ENCODE measurements around the gene ITGA2B.

Gene ITGA2B

DNA sequence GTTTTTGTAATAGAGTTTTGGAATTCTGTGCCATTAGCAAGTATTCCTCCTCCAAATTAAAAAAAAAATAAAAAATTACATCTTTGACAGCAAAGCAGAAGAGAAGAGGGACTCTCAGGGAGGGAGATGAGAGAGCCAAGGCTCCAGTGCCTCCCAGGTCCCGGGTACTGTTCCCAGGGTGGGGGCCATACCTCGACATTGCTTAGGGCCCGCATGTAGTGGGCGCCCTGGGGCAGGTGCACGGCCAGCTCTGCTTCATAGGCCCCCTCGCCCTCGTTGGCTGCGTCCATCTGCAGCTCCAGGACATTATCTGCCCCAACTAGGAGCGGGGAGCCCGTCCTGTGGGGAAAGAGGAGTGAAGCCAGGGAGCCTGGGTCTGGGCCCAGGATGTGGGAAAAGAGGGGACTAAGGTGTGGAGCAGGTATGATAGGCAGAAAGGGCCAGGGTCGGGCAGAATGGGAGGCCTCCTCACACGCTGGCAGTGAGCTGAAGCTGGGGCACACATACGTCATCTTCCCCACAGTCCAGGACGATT is 11.2 kb downstream of the ITGA2B start:
- no peaks in the 10 kb centered on the region for H3K79me2 ChIP-seq (ENCODE audit: insufficient read depth, low read length)
- peaks cover 6% of the 10 kb centered on the region for H3K4me1 ChIP-seq (ENCODE audit: insufficient read depth, low read length, severe bottlenecking)
- H3F3A ChIP-seq (ENCODE audit: insufficient read depth, low read length): no peaks in the 10 kb centered on the region
- no peaks in the 10 kb centered on the region for H3K9me3 ChIP-seq (ENCODE audit: low read length)
- no peaks in the 10 kb centered on the region for H3K9me2 ChIP-seq (ENCODE audit: low read depth, low read length)
- H3K36me3 ChIP-seq (ENCODE audit: insufficient read depth, low read length): no peaks in the 10 kb centered on the region
- H3K27me3 ChIP-seq (ENCODE audit: insufficient read depth, low read length): peaks cover 10% of the 10 kb centered on the region; the same call in 1 of the 2 replicates
- H4K20me1 ChIP-seq (ENCODE audit: insufficient read depth, low read length): no peaks in the 10 kb centered on the region
- no peak overlapping the region for H3K27ac ChIP-seq (ENCODE audit: low read depth, low read length, poor library complexity, severe bottlenecking)
- no peak overlapping the region for H3K4me3 ChIP-seq (ENCODE audit: low read depth, low read length, poor library complexity, severe bottlenecking)
- no peak overlapping the region for H2AFZ ChIP-seq (ENCODE audit: low read length)
- TF ChIP-seq EZH2 (IDR thresholded peaks at IDR 0.05; ENCODE audit: borderline replicate concordance, low read length): no peak
- TF ChIP-seq, protein P1, sequence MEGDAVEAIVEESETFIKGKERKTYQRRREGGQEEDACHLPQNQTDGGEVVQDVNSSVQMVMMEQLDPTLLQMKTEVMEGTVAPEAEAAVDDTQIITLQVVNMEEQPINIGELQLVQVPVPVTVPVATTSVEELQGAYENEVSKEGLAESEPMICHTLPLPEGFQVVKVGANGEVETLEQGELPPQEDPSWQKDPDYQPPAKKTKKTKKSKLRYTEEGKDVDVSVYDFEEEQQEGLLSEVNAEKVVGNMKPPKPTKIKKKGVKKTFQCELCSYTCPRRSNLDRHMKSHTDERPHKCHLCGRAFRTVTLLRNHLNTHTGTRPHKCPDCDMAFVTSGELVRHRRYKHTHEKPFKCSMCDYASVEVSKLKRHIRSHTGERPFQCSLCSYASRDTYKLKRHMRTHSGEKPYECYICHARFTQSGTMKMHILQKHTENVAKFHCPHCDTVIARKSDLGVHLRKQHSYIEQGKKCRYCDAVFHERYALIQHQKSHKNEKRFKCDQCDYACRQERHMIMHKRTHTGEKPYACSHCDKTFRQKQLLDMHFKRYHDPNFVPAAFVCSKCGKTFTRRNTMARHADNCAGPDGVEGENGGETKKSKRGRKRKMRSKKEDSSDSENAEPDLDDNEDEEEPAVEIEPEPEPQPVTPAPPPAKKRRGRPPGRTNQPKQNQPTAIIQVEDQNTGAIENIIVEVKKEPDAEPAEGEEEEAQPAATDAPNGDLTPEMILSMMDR (IDR thresholded peaks at IDR 0.05; ENCODE audit: low read length): no peak
- H3K9ac ChIP-seq (ENCODE audit: low read length): no peak overlapping the region
- no peak overlapping the region for H3K4me2 ChIP-seq (ENCODE audit: low read length)

DNA sequence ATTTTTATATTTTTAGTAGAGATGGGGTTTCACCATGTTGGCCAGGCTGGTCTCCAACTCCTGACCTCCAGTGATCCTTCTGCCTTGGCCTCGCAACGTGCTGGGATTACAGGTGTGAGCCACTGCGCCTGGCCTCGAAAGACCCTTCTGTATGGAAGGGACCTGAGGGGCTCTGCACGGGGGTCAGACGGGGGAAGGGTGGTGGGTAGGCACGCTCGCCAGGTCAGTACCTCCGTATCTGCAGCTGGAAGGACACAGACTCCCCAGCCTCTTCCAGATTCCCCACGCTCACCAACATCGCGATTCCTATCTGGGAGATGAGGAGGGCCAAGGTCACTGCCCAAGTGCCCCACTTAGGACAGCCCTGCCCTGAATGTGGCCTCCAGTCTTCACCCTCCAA is 12.7 kb downstream of the ITGA2B start:
- no peaks in the 10 kb centered on the region for H3K9me2 ChIP-seq (ENCODE audit: low read depth, low read length)
- no peaks in the 10 kb centered on the region for H3F3A ChIP-seq (ENCODE audit: insufficient read depth, low read length)
- no peak overlapping the region for H3K9ac ChIP-seq (ENCODE audit: low read length)
- H3K27me3 ChIP-seq (ENCODE audit: insufficient read depth, low read length): peaks cover 10% of the 10 kb centered on the region; the same call in 1 of the 2 replicates
- H3K4me1 ChIP-seq (ENCODE audit: insufficient read depth, low read length, severe bottlenecking): peaks cover 6% of the 10 kb centered on the region
- no peak overlapping the region for H3K4me3 ChIP-seq (ENCODE audit: low read depth, low read length, poor library complexity, severe bottlenecking)
- H3K79me2 ChIP-seq (ENCODE audit: insufficient read depth, low read length): no peaks in the 10 kb centered on the region
- TF ChIP-seq EZH2 (IDR thresholded peaks at IDR 0.05; ENCODE audit: borderline replicate concordance, low read length): no peak
- TF ChIP-seq, protein P1 (IDR thresholded peaks at IDR 0.05; ENCODE audit: low read length): no peak
- no peak overlapping the region for H3K27ac ChIP-seq (ENCODE audit: low read depth, low read length, poor library complexity, severe bottlenecking)
- no peaks in the 10 kb centered on the region for H4K20me1 ChIP-seq (ENCODE audit: insufficient read depth, low read length)
- no peak overlapping the region for H3K4me2 ChIP-seq (ENCODE audit: low read length)
- no peak overlapping the region for H2AFZ ChIP-seq (ENCODE audit: low read length)
- no peaks in the 10 kb centered on the region for H3K36me3 ChIP-seq (ENCODE audit: insufficient read depth, low read length)
- H3K9me3 ChIP-seq (ENCODE audit: low read length): no peaks in the 10 kb centered on the region

DNA sequence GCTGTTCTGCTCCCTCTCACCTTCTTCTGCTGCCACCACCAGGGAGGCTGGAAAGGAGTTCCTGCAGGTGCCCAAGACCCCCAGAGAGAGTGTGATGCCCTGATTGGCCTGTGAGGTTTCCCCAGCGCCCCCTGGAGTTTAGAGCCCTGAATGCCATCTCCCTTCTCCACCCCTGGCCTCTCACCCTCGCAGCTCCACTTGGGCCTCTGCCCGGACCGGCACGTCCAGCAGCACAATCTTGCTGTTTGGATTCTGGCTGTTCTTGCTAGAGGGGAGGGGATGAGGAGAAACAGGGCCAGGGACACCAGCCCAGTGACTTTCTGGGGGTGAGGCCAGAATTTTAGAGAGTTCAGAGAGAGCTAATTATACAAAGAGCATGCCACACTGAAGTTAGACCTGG is 13.3 kb downstream of the ITGA2B start:
- no peaks in the 10 kb centered on the region for H3K36me3 ChIP-seq (ENCODE audit: insufficient read depth, low read length)
- H3K27ac ChIP-seq (ENCODE audit: low read depth, low read length, poor library complexity, severe bottlenecking): no peak overlapping the region
- H4K20me1 ChIP-seq (ENCODE audit: insufficient read depth, low read length): no peaks in the 10 kb centered on the region
- peaks cover 6% of the 10 kb centered on the region for H3K4me1 ChIP-seq (ENCODE audit: insufficient read depth, low read length, severe bottlenecking)
- H3K79me2 ChIP-seq (ENCODE audit: insufficient read depth, low read length): no peaks in the 10 kb centered on the region
- H3K9ac ChIP-seq (ENCODE audit: low read length): no peak overlapping the region
- H3K4me3 ChIP-seq (ENCODE audit: low read depth, low read length, poor library complexity, severe bottlenecking): no peak overlapping the region
- peaks cover 10% of the 10 kb centered on the region; the same call in 1 of the 2 replicates for H3K27me3 ChIP-seq (ENCODE audit: insufficient read depth, low read length)
- H2AFZ ChIP-seq (ENCODE audit: low read length): no peak overlapping the region
- no peaks in the 10 kb centered on the region for H3K9me2 ChIP-seq (ENCODE audit: low read depth, low read length)
- no peaks in the 10 kb centered on the region for H3K9me3 ChIP-seq (ENCODE audit: low read length)
- no peak for TF ChIP-seq EZH2 (IDR thresholded peaks at IDR 0.05; ENCODE audit: borderline replicate concordance, low read length)
- TF ChIP-seq, protein P1 (IDR thresholded peaks at IDR 0.05; ENCODE audit: low read length): peak; percentile 69
- H3K4me2 ChIP-seq (ENCODE audit: low read length): no peak overlapping the region
- H3F3A ChIP-seq (ENCODE audit: insufficient read depth, low read length): no peaks in the 10 kb centered on the region
